Tibial nerve (tissue), 4 donors: ENCODE results near the gene NELFA. TPM values are rescaled to one million over a fixed set of nuclear protein-coding genes. Genes with fewer than 3 reads are reported as not detected.

Experiments
- DNase-seq, 2 donors: peaks; one replicate each; pipeline ENCODE4 v3.0.0-alpha.2; 2019; ENCODE audit warnings: low spot score in 2 of 2
- H3K27ac ChIP-seq, 4 donors: fragments of 200-600 bp; sonication (generic) in 3 of 4; one replicate each; pipeline ENCODE4 v1.5.1; 2017 to 2019; ENCODE audit warnings: mild to moderate bottlenecking in 1 of 4
- H3K27me3 ChIP-seq, 2 donors: fragments of 200-600 bp; sonication (generic) in 1 of 2; one replicate each; pipeline versions ENCODE4 v1.5.1 to v1.6.0; 2017 to 2019
- H3K36me3 ChIP-seq, 3 donors: fragments of 200-600 bp; sonication (generic); one replicate each; pipeline ENCODE4 v1.5.1; 2018 to 2019
- H3K4me1 ChIP-seq, 4 donors: fragments of 200-600 bp; sonication (generic) in 3 of 4; one replicate each; pipeline ENCODE4 v1.5.1; 2017 to 2019
- H3K4me3 ChIP-seq, 4 donors: fragments of 200-600 bp; sonication (generic) in 3 of 4; one replicate each; pipeline ENCODE4 v1.5.1; 2017 to 2019; ENCODE audit warnings: mild to moderate bottlenecking in 1 of 4, moderate library complexity in 1 of 4
- H3K9me3 ChIP-seq, 4 donors: fragments of 200-600 bp; sonication (generic) in 3 of 4; one replicate each; pipeline ENCODE4 v1.5.1; 2017 to 2019
- CTCF ChIP-seq, 5 experiments: fragments of 200-600 bp in 3 of 5; fragments of 450-650 bp in 2 of 5; sonication (generic) in 3 of 5; IDR thresholded peaks; one replicate each; pipeline ENCODE4 v1.5.1; 2016 to 2019; ENCODE audit warnings: antibody characterized with exemption in 5 of 5, mild to moderate bottlenecking in 3 of 5, moderate library complexity in 2 of 5
- EP300 ChIP-seq, 2 donors: sonication (generic); formaldehyde crosslinking; IDR thresholded peaks; one replicate each; pipeline ENCODE4 v1.6.1; 2017; ENCODE audit warnings: antibody characterized with exemption in 2 of 2, mild to moderate bottlenecking in 1 of 2
- POLR2A ChIP-seq, 2 donors: fragments of 450-650 bp; IDR thresholded peaks; one replicate each; pipeline ENCODE4 v1.6.1; 2017; ENCODE audit warnings: antibody characterized with exemption in 2 of 2, mild to moderate bottlenecking in 2 of 2, moderate library complexity in 2 of 2
- whole genome bisulfite sequencing, 2 donors: methylation state at CpG; one replicate each; pipeline ENCODE4 v1.1.5; 2018; 5-methylcytosine and 5-hydroxymethylcytosine counted together
- total RNA-seq, 4 donors: library from RNA; depleted of rRNA; stranded (reverse); fragments of >200 nt; gene quantifications; one replicate each; pipeline ENCODE4 v1.1.0, GENCODE V29; 2016

The NELFA gene
- total RNA-seq, 4 donors from 2014 or later, result 32.9 to 43.1 (median 37.5) TPM

GRCh38 chr4:1958276-1959103 is 50.3 kb downstream of the NELFA start:
- no peaks in the 10 kb centered on the region for H3K4me1 ChIP-seq
- H3K27ac ChIP-seq, result no peak overlapping the region
- no peaks in the 10 kb centered on the region for H3K27me3 ChIP-seq
- H3K9me3 ChIP-seq, result no peaks in the 10 kb centered on the region
- DNase-seq, result no peak
- TF ChIP-seq POLR2A (IDR thresholded peaks at IDR 0.05), result no peak
- TF ChIP-seq CTCF (IDR thresholded peaks at IDR 0.05), result no peak
- TF ChIP-seq EP300 (IDR thresholded peaks at IDR 0.05), result no peak
- peaks cover 0 to 98% (median 29%) of the 10 kb centered on the region in 3 donors for H3K36me3 ChIP-seq
- no peak overlapping the region for H3K4me3 ChIP-seq
- 83 to 85% methylated on average over 11 to 15 of the region's 15 CpGs for WGBS, 2 donors

- Histone ChIP-seq H3K9me3 (no peaks in the 10 kb centered on the region), H3K4me3 (no peak overlapping the region), H3K36me3 (peaks cover 0 to 98% (median 23%) of the 10 kb centered on the region in 3 donors), H3K27ac (no peak overlapping the region), H3K27me3 (no peaks in the 10 kb centered on the region), H3K4me1 (no peaks in the 10 kb centered on the region)
- DNase-seq, result no peak
- 86 to 89% methylated on average over 12 of the region's 12 CpGs for WGBS, 2 donors
- TF ChIP-seq POLR2A (IDR thresholded peaks at IDR 0.05), result no peak
- TF ChIP-seq EP300 (IDR thresholded peaks at IDR 0.05), result no peak
- TF ChIP-seq CTCF (IDR thresholded peaks at IDR 0.05), result no peak
Measured at GRCh38 chr4:1956631-1957030, 52.1 kb downstream of the NELFA start.

GRCh38 chr4:1953335-1953734 is 55.4 kb downstream of the NELFA start:
- H3K4me1 ChIP-seq, result peaks cover 0 to 11% (median 0%) of the 10 kb centered on the region in 4 donors
- WGBS, 2 donors, result 94 to 97% methylated on average over 9 of the region's 9 CpGs
- H3K27me3 ChIP-seq, result no peaks in the 10 kb centered on the region
- H3K9me3 ChIP-seq, result no peaks in the 10 kb centered on the region
- no peak for DNase-seq
- TF ChIP-seq POLR2A (IDR thresholded peaks at IDR 0.05) (no peak), EP300 (IDR thresholded peaks at IDR 0.05) (no peak), CTCF (IDR thresholded peaks at IDR 0.05) (no peak)
- H3K36me3 ChIP-seq, result peaks cover 0 to 75% (median 12%) of the 10 kb centered on the region in 3 donors
- no peak overlapping the region for H3K27ac ChIP-seq
- no peak overlapping the region for H3K4me3 ChIP-seq

- TF ChIP-seq EP300 (IDR thresholded peaks at IDR 0.05) (no peak), POLR2A (IDR thresholded peaks at IDR 0.05) (no peak), CTCF (IDR thresholded peaks at IDR 0.05) (no peak)
- peaks cover 0 to 11% (median 0%) of the 10 kb centered on the region in 4 donors for H3K4me1 ChIP-seq
- no peaks in the 10 kb centered on the region for H3K9me3 ChIP-seq
- DNase-seq, result no peak
- H3K27ac ChIP-seq, result no peak overlapping the region
- H3K4me3 ChIP-seq, result no peak overlapping the region
- no peaks in the 10 kb centered on the region for H3K27me3 ChIP-seq
- 87 to 93% methylated on average over 3 to 5 of the region's 5 CpGs for WGBS, 2 donors
- peaks cover 0 to 69% (median 12%) of the 10 kb centered on the region in 3 donors for H3K36me3 ChIP-seq
Measured at GRCh38 chr4:1952719-1953118, 56.1 kb downstream of the NELFA start.

DNA sequence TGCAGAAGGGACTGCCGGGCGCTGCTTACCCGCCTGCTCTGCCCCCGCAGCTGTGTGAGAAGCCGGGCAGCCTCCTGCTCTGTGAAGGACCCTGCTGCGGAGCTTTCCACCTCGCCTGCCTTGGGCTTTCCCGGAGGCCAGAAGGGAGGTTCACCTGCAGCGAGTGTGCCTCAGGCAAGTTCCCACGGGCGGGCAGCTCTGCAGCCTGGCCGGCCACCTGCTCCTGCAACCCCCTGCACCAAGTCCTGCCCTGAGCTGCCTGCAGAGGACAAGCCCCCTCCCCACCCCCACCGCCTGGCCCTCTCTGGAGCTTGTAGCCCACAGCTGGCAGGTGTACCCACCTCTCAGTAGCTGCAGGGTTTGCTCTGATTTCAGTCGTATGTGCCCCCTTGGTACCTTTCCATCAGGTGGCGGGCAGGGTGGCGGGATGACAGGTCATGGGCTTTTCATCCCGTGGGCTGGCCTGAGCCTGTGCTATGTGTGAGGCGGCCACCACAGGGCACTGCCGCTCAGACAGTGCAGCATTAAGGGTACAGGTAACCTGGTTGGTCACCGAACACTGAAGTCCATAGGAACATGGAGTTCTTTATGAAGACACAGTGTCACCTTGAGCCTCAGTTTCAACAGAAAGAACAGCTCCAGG is 56.6 kb downstream of the NELFA start:
- Histone ChIP-seq H3K27me3 (no peaks in the 10 kb centered on the region), H3K36me3 (peaks cover 0 to 64% (median 12%) of the 10 kb centered on the region in 3 donors), H3K4me3 (no peak overlapping the region), H3K9me3 (no peaks in the 10 kb centered on the region), H3K4me1 (peaks cover 0 to 11% (median 0%) of the 10 kb centered on the region in 4 donors), H3K27ac (no peak overlapping the region)
- WGBS, 2 donors, result 92 to 94% methylated on average over 11 to 20 of the region's 20 CpGs
- no peak for DNase-seq
- TF ChIP-seq EP300 (IDR thresholded peaks at IDR 0.05), result no peak
- no peak for TF ChIP-seq POLR2A (IDR thresholded peaks at IDR 0.05)
- TF ChIP-seq CTCF (IDR thresholded peaks at IDR 0.05), result no peak
